Stimulated activated CD4-positive, alpha-beta T cell treated with anti-CD3 and anti-CD28 coated beads, Interleukin-1b, Interleukin-23, amount 100 ng/mL, for 1 hour (primary cell): Measurements from ENCODE around the gene EGLN2.
"Not testable (repeated sequence)": the region's sequence is repeated elsewhere in the genome, so short reads cannot be mapped to it uniquely, and the experiment has no call there.

ENCODE experiments used
- DNase-seq, 2 donors: peaks; one replicate each; pipeline ENCODE4 v3.0.0-alpha.2; 2020; ENCODE audit warnings: low read depth in 2 of 2

EGLN2 gene

GRCh38 chr19:40842997-40843652, 44.1 kb downstream of the EGLN2 start:
- not testable (repeated sequence) for DNase-seq

- peak; percentile 23 to 39 for DNase-seq
Observed at GRCh38 chr19:40843653-40844052, 44.7 kb downstream of the EGLN2 start.

- not testable (repeated sequence) for DNase-seq
Observed at GRCh38 chr19:40846722-40847121, 47.7 kb downstream of the EGLN2 start.

- DNase-seq: not testable (repeated sequence)
Observed at GRCh38 chr19:40850277-40850676, 51.3 kb downstream of the EGLN2 start, which contains the start of gene CYP2A6. Gene CYP2A6 (minus strand): TSS chr19:40850447. CDS start chr19:40850426, 21 bp downstream.

- not testable (repeated sequence) for DNase-seq
Observed at GRCh38 chr19:40852467-40853152, 53.6 kb downstream of the EGLN2 start.
